Measurements from ENCODE around the gene SPATA9.

SPATA9 gene, protein sequence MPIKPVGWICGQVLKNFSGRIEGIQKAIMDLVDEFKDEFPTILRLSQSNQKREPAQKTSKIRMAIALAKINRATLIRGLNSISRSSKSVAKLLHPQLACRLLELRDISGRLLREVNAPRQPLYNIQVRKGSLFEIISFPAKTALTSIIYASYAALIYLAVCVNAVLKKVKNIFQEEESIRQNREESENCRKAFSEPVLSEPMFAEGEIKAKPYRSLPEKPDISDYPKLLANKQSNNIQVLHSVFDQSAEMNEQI

GRCh38 chr5:95682891-95683290 is at the start of gene SPATA9:
Gene SPATA9, minus strand, starts transcription at chr5:95682991. Its CDS starts 137 bp downstream, at chr5:95682854.
- DNase-seq, result no peak

GRCh38 chr5:95731571-95732554 is 49.1 kb upstream of the SPATA9 start:
- DNase-seq, result peak; percentile 62

DNA sequence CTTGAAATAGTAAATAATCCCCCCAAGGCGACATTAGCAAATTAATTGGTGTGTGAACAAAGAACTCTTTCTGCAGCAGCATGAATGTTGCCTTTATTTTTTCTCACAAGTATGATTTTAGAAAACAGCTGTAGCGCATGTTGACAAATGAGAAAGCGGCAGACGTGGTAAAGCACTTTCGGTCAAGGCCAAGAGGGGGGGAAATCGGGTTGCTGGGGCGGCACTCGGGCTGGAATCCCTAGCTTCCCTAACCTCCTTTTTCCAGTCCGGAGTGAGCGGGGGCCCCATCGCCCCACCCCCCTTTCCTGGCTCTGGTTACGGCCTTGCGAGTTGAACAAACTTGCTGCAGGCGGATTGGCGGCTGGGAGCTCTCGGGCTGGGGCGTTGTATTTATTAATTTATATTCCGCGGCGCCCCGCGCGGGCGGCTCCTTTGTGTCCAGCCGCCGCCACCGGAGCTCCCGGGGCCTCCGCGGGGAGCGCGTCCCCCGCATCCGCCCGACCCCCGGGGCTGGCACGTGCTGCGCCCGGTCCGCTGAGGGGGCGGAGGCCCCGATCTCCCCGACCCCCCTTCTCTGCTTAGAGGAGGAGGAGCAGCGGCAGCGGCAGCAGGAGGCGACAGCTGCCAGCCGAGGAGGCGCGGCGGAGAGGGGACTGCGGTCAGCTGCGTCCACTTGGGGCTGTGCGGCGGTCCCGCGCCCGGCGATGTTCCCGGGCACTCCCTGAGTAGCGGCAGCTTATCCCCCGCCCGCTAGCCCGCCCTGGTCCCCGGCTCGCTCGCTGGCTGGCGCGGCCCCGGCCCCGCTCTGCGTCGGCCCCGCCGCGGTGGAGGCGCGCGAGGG is 48.2 kb upstream of the SPATA9 start, which contains the start of gene RHOBTB3:
Gene RHOBTB3, plus strand, starts transcription at position 607 of the 841 bp plus-strand sequence. CDS start 347 bp downstream, outside the sequence.
- DNase-seq, result peak; percentile 91

DNA sequence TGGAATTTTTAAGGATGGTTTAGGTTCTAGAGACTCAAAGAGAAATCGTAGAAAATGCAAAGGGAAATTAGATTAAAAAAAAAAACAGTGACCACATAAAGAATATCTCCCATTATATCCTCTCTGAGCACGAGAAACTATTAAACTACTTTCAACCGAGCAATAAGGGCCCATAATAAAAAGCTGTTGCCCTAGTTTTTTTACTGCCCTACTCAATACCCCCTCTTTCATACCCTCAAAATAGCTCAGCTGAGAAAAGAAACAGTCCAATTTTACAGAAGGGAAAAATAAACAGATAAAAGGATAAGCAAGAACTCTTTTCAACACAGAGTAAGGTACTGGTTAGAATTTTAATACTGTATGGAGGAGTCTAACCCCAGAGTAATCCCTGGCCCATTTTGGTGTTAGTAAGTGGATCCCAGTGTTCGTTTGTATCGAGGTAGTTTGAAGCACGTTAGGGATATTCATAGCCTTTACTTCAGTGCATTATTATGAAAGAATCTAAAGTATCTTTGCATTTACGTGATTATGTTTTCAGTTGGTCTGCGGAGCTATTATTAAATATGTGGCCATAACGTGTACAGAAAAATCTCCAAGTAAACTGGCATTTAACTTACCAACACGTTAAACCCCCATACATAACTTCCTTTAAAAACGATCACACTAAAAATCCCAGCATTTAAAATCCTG is 47.4 kb upstream of the SPATA9 start:
- DNase-seq, result no peak

GRCh38 chr5:95729115-95730010 is 46.6 kb upstream of the SPATA9 start:
- no peak for DNase-seq

- no peak for DNase-seq
These were observed 45.8 kb upstream of the SPATA9 start for GRCh38 chr5:95728494-95729114.

GRCh38 chr5:95727764-95728191 is 45.0 kb upstream of the SPATA9 start:
- DNase-seq, result peak; percentile 79

- DNase-seq, result no peak
These were observed 44.3 kb upstream of the SPATA9 start for GRCh38 chr5:95726811-95727763.

DNA sequence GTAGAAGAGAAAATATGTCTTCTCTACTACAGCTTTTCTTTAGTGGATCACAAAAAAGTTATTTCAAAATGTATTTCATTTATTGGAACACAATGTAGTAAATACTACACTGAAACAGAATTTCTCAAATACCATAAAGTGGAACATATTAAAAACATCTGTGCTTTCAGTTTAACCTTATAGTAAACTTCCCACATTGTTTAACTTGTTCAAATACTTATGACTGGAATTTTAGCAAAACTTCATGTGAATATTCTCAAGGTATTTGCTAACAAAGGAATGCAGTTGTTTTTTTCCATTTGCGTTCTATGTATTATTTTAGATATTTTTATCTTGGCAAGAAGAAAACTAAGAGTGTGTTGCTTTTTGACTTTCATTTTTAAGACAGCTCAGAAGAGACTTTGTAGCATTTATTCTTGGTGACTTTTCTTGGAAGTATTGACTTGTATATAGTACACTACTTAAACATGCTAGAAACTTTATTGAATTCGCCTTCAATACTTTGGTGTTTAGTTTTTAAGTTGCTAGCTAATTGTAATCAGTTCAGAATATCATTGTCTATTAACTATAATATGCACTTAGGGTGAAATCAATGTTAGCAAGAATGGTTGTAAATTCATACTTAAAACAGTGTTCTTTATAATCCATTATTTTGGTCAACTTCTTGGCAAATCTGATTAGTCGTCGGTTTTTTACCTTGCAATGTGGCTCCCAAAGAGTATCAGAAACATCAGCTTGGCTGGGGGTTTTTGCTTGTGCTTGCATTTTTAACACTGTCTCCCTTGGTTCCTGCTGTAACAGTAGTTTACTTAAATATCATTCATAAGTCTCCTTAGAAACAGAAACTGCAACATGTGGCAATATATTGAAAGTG is 43.4 kb upstream of the SPATA9 start:
- DNase-seq, result no peak

GRCh38 chr5:95725071-95725820 is 42.5 kb upstream of the SPATA9 start:
- no peak for DNase-seq

- DNase-seq, result no peak
These were observed 41.0 kb upstream of the SPATA9 start for GRCh38 chr5:95723632-95724369.

- no peak for DNase-seq
These were observed 38.9 kb upstream of the SPATA9 start for GRCh38 chr5:95721582-95722295.

GRCh38 chr5:95720094-95720786 is 37.4 kb upstream of the SPATA9 start:
- no peak for DNase-seq

DNA sequence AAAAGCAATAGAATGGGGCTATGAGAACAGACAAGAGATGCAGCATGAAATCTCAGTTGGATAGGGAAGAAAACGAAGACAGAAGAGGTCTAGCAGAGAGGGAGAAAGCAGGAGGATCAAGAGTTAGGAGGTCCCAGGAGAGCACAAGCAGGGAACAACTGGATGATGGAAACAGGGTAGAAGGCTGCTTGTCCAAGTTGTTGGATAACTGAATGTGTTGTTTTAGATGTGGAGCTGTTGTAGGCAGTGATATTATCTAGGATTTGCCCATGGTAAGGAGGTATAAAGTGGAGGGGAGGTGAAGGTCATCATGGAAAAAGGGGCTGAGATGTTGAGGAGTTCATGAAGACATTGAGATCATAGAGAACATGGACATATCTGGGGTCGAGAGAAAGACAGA is 35.9 kb upstream of the SPATA9 start:
- no peak for DNase-seq

DNA sequence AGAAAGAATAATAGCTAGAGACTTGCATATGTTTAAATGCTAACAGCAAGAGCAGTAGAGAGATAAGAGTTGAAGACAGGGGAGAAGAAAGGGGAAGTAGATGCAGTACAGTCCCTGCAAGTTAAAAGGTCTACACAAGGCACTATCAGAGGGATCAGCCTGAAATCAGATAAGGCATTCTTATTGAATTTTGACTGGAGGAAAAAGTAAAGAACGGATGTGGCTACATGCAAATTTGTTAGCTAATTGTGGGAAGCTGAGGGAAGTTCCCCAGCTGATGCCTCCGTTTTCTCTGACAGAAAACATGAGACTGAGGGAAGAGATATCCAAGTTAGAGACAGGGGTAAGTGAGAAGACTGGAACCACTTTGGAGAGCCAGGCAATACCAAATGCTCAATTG is 35.4 kb upstream of the SPATA9 start:
- DNase-seq, result no peak

DNA sequence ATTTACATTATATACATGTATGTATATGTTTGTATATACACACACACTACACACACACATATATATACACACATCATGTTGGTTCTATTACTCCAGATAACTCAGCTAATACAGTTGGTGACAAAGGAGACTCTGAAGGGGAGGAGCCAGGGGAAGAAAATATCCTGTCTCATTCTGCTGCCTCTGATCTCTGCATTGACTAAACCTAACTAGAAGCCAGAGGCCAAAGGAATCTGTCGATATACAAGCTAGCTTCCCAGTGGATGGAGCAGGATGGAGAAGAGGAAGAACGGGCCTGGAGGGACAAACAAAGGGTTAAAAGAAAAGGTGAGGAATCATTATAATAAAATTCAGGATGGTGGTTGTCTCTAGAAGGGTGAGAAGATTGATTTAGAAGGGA is 34.6 kb upstream of the SPATA9 start:
- no peak for DNase-seq

Measured in NCI-H146 (cell line).